ENCODE data around the gene PDP2.

DNA sequence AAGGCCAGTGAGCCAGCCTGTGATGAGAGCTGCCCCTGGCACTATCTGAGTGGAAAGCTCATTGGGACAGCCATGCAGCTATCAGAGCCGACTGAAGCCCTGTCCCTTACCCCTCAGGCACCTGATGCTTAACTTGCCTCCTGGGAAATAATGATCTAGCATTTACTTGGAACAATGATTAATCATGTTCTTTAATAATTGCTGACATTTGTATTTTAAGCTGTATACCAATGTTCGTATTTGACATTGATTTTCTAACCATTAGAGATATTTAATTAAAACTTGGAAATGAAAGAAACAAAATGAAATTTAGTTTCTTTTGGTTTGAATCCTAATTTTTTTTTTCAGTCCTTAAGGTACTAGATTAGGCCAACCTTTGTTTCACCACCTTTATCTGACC lies 10.5 kb downstream of the PDP2 start:
- TF ChIP-seq TAF1 (IDR thresholded peaks at IDR 0.05; ENCODE audit: borderline replicate concordance, insufficient read depth, low read length) (no peak), POLR2AphosphoS5 (IDR thresholded peaks at IDR 0.05; ENCODE audit: low read depth, low read length) (no peak)
- TF ChIP-seq, protein P1, sequence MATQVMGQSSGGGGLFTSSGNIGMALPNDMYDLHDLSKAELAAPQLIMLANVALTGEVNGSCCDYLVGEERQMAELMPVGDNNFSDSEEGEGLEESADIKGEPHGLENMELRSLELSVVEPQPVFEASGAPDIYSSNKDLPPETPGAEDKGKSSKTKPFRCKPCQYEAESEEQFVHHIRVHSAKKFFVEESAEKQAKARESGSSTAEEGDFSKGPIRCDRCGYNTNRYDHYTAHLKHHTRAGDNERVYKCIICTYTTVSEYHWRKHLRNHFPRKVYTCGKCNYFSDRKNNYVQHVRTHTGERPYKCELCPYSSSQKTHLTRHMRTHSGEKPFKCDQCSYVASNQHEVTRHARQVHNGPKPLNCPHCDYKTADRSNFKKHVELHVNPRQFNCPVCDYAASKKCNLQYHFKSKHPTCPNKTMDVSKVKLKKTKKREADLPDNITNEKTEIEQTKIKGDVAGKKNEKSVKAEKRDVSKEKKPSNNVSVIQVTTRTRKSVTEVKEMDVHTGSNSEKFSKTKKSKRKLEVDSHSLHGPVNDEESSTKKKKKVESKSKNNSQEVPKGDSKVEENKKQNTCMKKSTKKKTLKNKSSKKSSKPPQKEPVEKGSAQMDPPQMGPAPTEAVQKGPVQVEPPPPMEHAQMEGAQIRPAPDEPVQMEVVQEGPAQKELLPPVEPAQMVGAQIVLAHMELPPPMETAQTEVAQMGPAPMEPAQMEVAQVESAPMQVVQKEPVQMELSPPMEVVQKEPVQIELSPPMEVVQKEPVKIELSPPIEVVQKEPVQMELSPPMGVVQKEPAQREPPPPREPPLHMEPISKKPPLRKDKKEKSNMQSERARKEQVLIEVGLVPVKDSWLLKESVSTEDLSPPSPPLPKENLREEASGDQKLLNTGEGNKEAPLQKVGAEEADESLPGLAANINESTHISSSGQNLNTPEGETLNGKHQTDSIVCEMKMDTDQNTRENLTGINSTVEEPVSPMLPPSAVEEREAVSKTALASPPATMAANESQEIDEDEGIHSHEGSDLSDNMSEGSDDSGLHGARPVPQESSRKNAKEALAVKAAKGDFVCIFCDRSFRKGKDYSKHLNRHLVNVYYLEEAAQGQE (IDR thresholded peaks at IDR 0.05; ENCODE audit: insufficient read depth in 1 of 2, low read depth in 2 of 2, low read length in 2 of 2): no peak

Measured in PFSK-1 (cell line).